GM12875 (cell line): ENCODE results near the gene HTR2A.

Experiments
- H3K4me3 ChIP-seq: one replicate; pipeline ENCODE4 v1.5.1; 2011; ENCODE audit warnings: low read depth, low read length, control low read depth
- TF ChIP-seq, protein P1 (sequence below): IDR thresholded peaks from 2 replicates; pipeline ENCODE4 v1.5.1; 2011; ENCODE audit warnings: low read depth, mild to moderate bottlenecking, control low read depth, inconsistent platforms, low read length, moderate library complexity, borderline replicate concordance; ENCODE audit not compliant: insufficient read depth

The HTR2A gene

DNA sequence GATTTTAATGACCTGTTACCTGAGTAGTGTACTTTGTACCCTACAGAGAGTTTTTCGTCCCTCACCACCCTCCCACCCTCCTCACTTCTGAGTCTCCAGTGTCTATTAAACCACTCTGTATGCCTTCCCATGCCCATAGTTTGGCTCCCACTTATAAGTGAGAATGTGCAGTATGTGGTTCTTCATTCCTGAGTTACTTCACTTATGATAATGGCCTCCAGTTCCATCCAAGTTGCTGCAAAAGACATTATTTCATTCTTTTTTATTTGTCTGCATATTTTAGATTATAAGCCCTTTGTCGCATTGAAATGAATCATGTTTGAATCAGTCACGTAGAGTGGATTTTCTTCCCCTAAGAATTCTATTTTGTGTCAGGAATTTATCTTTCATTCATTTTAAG lies 12.2 kb upstream of the HTR2A start:
- no peak overlapping the region for H3K4me3 ChIP-seq
- TF ChIP-seq, protein P1, sequence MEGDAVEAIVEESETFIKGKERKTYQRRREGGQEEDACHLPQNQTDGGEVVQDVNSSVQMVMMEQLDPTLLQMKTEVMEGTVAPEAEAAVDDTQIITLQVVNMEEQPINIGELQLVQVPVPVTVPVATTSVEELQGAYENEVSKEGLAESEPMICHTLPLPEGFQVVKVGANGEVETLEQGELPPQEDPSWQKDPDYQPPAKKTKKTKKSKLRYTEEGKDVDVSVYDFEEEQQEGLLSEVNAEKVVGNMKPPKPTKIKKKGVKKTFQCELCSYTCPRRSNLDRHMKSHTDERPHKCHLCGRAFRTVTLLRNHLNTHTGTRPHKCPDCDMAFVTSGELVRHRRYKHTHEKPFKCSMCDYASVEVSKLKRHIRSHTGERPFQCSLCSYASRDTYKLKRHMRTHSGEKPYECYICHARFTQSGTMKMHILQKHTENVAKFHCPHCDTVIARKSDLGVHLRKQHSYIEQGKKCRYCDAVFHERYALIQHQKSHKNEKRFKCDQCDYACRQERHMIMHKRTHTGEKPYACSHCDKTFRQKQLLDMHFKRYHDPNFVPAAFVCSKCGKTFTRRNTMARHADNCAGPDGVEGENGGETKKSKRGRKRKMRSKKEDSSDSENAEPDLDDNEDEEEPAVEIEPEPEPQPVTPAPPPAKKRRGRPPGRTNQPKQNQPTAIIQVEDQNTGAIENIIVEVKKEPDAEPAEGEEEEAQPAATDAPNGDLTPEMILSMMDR, result no peak

- no peak overlapping the region for H3K4me3 ChIP-seq
- TF ChIP-seq, protein P1, result no peak
Observed at GRCh38 chr13:46908501-46908900, 11.6 kb upstream of the HTR2A start.

DNA sequence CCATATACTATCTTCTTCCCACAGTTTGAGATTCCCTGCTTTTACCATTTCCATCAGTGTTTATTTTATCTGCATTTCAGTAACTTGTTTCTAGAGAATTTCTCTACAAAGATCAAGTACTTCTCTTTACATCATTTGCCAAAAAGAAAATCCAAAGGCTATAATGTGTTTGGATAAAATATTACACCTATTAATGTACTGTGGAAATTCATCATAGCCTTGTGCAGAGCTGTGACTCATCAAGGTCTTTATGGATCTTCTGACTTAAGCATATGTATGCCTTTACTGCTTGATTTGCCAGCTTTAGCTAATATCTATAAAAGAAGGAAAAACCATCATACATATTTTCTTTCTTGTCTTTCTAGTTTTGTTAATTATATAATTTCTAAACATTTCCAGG lies 9.6 kb upstream of the HTR2A start:
- no peak overlapping the region for H3K4me3 ChIP-seq
- TF ChIP-seq, protein P1, result no peak

GRCh38 chr13:46905249-46905648 lies 8.4 kb upstream of the HTR2A start:
- TF ChIP-seq, protein P1, result peak; percentile 49
- H3K4me3 ChIP-seq, result no peak overlapping the region

- TF ChIP-seq, protein P1, result no peak
- H3K4me3 ChIP-seq, result no peak overlapping the region
Observed at GRCh38 chr13:46903748-46904147, 6.9 kb upstream of the HTR2A start.

- H3K4me3 ChIP-seq, result no peak overlapping the region
- TF ChIP-seq, protein P1, result no peak
Observed at GRCh38 chr13:46901721-46902120, 4.9 kb upstream of the HTR2A start.

DNA sequence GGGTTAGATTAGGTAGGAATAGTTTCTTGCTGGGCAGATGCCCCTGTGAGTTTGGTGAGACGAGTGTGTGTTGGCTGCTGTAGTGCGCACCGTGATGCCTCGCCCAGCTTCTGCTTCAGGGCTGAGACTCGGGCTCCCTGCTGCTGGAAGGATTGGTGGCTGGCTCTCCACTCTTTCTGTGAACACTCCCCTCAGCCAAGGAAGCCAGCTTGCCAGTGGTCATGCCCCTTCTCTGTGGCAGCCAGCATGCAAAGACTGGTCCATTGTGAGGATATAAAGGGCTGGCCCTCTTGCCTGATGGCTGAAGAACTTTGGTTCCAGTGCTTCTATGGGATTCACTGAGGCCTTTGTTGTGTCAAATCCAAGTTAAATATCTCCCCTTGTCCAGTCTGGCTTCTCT lies 2.9 kb upstream of the HTR2A start:
- no peak overlapping the region for H3K4me3 ChIP-seq
- TF ChIP-seq, protein P1, result no peak
